HEK293 (cell line): ENCODE measurements around the gene LIN9.
A peak's percentile ranks its signal among the peaks of the same experiment; 100 is the strongest.

Experiments used
- CTCF ChIA-PET: fragments of 350-600 bp; formaldehyde crosslinking; extraction: SDS; loops from one replicate; lab custom pipeline; 2021; ENCODE audit warnings: antibody characterized with exemption; lab: Yijun Ruan, JAX
- POLR2A ChIA-PET: fragments of 300-600 bp; formaldehyde crosslinking; extraction: SDS; loops from one replicate; lab custom pipeline; 2020; ENCODE audit warnings: antibody characterized with exemption, inconsistent platforms; lab: Yijun Ruan, JAX
- H3K27ac ChIP-seq: fragments of 200-500 bp; sonication (Bioruptor generic); 2 replicates; pipeline ENCODE4 v1.5.1; 2014; ENCODE audit warnings: low read depth, low read length, control low read depth, inconsistent platforms; ENCODE audit errors: extremely low read depth
- H3K36me3 ChIP-seq, 2 experiments: fragments of 200-500 bp in 1 of 2; sonication (Bioruptor generic) in 1 of 2; 1 replicate in 1 of 2; 2 replicates in 1 of 2; pipeline ENCODE4 v1.5.1; 2014 to 2017; ENCODE audit warnings: inconsistent platforms in 2 of 2, low read length in 2 of 2; ENCODE audit not compliant: control insufficient read depth in 2 of 2, insufficient read depth in 1 of 2
- H3K4me1 ChIP-seq: fragments of 200-500 bp; sonication (Bioruptor generic); 2 replicates; pipeline ENCODE4 v1.5.1; 2014; ENCODE audit warnings: mild to moderate bottlenecking, low read length, inconsistent platforms; ENCODE audit not compliant: control insufficient read depth, insufficient read depth
- H3K4me3 ChIP-seq: 2 replicates; pipeline ENCODE4 v1.5.1; 2011; ENCODE audit warnings: low read depth, mild to moderate bottlenecking, control low read depth, low read length, moderate library complexity
- H3K9me3 ChIP-seq: fragments of 200-500 bp; sonication (Bioruptor generic); 2 replicates; pipeline ENCODE4 v1.5.1; 2014; ENCODE audit warnings: low read depth, low read length, inconsistent platforms; ENCODE audit not compliant: control insufficient read depth, insufficient read depth
- TSHZ1 ChIP-seq: fragments of 450-650 bp; formaldehyde crosslinking; IDR thresholded peaks from 2 replicates; pipeline ENCODE4 v1.5.1; 2016; ENCODE audit warnings: missing biosample characterization, missing genetic modification characterization, borderline replicate concordance
- ZBTB21 ChIP-seq: fragments of 450-650 bp; formaldehyde crosslinking; IDR thresholded peaks from 2 replicates; pipeline ENCODE4 v1.5.1; 2017; ENCODE audit warnings: missing biosample characterization, missing genetic modification characterization
- ZNF10 ChIP-seq: fragments of 450-650 bp; formaldehyde crosslinking; IDR thresholded peaks from 2 replicates; pipeline ENCODE4 v1.5.1; 2017; ENCODE audit warnings: missing biosample characterization, missing genetic modification characterization
- ZNF140 ChIP-seq: fragments of 450-650 bp; formaldehyde crosslinking; IDR thresholded peaks from 2 replicates; pipeline ENCODE4 v1.5.1; 2016; ENCODE audit warnings: missing biosample characterization, missing genetic modification characterization
- ZNF280D ChIP-seq: fragments of 450-650 bp; formaldehyde crosslinking; IDR thresholded peaks from 2 replicates; pipeline ENCODE4 v1.5.1; 2016; ENCODE audit warnings: missing biosample characterization, missing genetic modification characterization
- ZNF362 ChIP-seq: fragments of 450-650 bp; formaldehyde crosslinking; IDR thresholded peaks from 2 replicates; pipeline ENCODE4 v1.5.1; 2016; ENCODE audit warnings: missing biosample characterization, missing genetic modification characterization
- ZNF433 ChIP-seq: fragments of 450-650 bp; formaldehyde crosslinking; IDR thresholded peaks from 2 replicates; pipeline ENCODE4 v1.5.1; 2016; ENCODE audit warnings: missing biosample characterization, missing genetic modification characterization, low read depth
- ZNF571 ChIP-seq: fragments of 450-650 bp; formaldehyde crosslinking; IDR thresholded peaks from 2 replicates; pipeline ENCODE4 v1.5.0; 2017; ENCODE audit warnings: missing biosample characterization, missing genetic modification characterization
- ZNF596 ChIP-seq: fragments of 450-650 bp; IDR thresholded peaks from 2 replicates; pipeline ENCODE4 v1.5.0; 2018; ENCODE audit warnings: missing biosample characterization, mild to moderate bottlenecking, missing genetic modification characterization, moderate library complexity
- ZNF600 ChIP-seq: fragments of 450-650 bp; formaldehyde crosslinking; IDR thresholded peaks from 2 replicates; pipeline ENCODE4 v1.5.1; 2016; ENCODE audit warnings: missing biosample characterization, missing genetic modification characterization
- ZNF670 ChIP-seq: fragments of 450-650 bp; formaldehyde crosslinking; IDR thresholded peaks from 2 replicates; pipeline ENCODE4 v1.5.1; 2016; ENCODE audit warnings: missing biosample characterization, missing genetic modification characterization, low read depth
- ZSCAN4 ChIP-seq: fragments of 450-650 bp; formaldehyde crosslinking; IDR thresholded peaks from 2 replicates; pipeline ENCODE4 v1.5.1; 2017; ENCODE audit warnings: missing biosample characterization, missing genetic modification characterization
- TF ChIP-seq, protein P1 (sequence below): fragments of 450-650 bp; formaldehyde crosslinking; IDR thresholded peaks from 2 replicates; pipeline ENCODE4 v1.5.1; 2016; ENCODE audit warnings: missing biosample characterization, missing genetic modification characterization
- TF ChIP-seq, protein P2 (sequence below): fragments of 450-650 bp; formaldehyde crosslinking; IDR thresholded peaks from 2 replicates; pipeline ENCODE4 v1.5.1; 2016; ENCODE audit warnings: missing biosample characterization, missing genetic modification characterization

LIN9 gene

DNA sequence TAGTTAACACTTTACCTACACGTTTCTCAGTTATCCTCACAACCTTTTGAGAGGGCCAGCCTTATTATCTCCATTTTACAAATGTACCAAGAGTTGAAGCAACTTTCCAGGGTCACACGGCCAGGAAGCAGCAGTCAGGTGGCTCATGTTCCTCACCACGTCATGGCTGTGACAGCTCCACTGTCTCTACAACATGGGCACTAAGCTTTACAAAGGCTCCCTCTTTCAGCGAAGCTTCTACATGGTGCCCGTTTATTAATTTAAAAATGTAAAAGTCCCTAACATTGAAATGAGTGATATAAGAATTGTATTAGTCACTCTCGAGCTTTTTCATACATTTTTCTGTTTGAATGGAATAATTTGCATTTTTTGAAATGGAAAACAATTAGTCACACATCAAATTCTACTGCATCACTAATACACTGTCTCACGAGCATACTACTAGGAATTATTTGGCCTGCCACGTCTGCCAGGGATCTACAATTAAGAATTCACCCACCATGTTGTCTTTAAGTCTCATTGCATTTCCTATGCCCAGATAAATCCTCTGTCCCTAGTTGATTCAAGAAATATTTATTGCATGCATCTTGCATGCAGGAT lies 28.4 kb upstream of the LIN9 start (continued):
- TF ChIP-seq ZNF10 (tag by site-specific recombination) (no peak), ZBTB21 (no peak), ZNF596 (tag by site-specific recombination) (no peak), TSHZ1 (no peak)

GRCh38 chr1:226335661-226336060 lies 26.7 kb upstream of the LIN9 start:
- H3K36me3 ChIP-seq = no peaks in the 10 kb centered on the region
- TF ChIP-seq, protein P1, sequence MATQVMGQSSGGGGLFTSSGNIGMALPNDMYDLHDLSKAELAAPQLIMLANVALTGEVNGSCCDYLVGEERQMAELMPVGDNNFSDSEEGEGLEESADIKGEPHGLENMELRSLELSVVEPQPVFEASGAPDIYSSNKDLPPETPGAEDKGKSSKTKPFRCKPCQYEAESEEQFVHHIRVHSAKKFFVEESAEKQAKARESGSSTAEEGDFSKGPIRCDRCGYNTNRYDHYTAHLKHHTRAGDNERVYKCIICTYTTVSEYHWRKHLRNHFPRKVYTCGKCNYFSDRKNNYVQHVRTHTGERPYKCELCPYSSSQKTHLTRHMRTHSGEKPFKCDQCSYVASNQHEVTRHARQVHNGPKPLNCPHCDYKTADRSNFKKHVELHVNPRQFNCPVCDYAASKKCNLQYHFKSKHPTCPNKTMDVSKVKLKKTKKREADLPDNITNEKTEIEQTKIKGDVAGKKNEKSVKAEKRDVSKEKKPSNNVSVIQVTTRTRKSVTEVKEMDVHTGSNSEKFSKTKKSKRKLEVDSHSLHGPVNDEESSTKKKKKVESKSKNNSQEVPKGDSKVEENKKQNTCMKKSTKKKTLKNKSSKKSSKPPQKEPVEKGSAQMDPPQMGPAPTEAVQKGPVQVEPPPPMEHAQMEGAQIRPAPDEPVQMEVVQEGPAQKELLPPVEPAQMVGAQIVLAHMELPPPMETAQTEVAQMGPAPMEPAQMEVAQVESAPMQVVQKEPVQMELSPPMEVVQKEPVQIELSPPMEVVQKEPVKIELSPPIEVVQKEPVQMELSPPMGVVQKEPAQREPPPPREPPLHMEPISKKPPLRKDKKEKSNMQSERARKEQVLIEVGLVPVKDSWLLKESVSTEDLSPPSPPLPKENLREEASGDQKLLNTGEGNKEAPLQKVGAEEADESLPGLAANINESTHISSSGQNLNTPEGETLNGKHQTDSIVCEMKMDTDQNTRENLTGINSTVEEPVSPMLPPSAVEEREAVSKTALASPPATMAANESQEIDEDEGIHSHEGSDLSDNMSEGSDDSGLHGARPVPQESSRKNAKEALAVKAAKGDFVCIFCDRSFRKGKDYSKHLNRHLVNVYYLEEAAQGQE = peak; percentile 75; the same call in 1 of the 2 replicates
- TF ChIP-seq ZNF600 (0 out of 2 replicates have a peak, but pooled peaks have one; percentile 28), ZNF433 (tag by site-specific recombination) (no peak)
- H3K4me3 ChIP-seq = no peak overlapping the region
- peaks cover 3% of the 10 kb centered on the region; the same call in 1 of the 2 replicates for H3K4me1 ChIP-seq
- ChIA-PET POLR2A (no interaction called here), CTCF (interaction anchor here (0.5 to 0.6 kb wide), 2 partner anchors 154 to 211 kb away, joined by 3 to 4 read pairs; no protein-coding TSS in a partner anchor)
- H3K27ac ChIP-seq = no peak overlapping the region
- no peaks in the 10 kb centered on the region for H3K9me3 ChIP-seq

DNA sequence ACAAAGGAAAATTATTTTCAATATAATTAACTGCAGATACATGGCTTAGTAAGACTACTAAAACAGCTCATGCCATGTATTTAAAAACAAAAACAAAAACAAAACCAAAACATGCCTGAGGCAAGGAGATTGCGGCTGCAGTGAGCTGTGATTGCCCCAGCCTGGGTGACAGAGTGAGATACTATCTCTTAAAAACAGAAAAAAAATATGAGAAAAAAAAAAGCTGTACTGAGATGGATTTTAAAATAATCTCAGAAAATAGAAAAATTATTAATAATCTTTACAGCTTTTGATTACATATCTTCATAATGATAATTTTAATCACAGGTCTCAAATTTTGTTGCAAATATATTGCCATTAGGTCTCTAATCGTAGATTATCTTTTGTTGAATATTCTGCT lies 24.0 kb upstream of the LIN9 start:
- H3K4me3 ChIP-seq = peak overlapping the region; percentile 25; the same call in 1 of the 2 replicates
- CTCF ChIA-PET = interaction anchor here (0.6 to 4.1 kb wide), 55 partner anchors 8 to 1411 kb away, joined by 3 to 92 read pairs (median 4); partner anchors contain the start of genes ACBD3, LIN9 and MIXL1
- no peak overlapping the region for H3K27ac ChIP-seq
- no peaks in the 10 kb centered on the region for H3K9me3 ChIP-seq
- H3K36me3 ChIP-seq = no peaks in the 10 kb centered on the region
- peaks cover 3% of the 10 kb centered on the region; the same call in 1 of the 2 replicates for H3K4me1 ChIP-seq
- POLR2A ChIA-PET = interaction anchor here (0.6 to 3.7 kb wide), 6 partner anchors 23 to 333 kb away, joined by 3 to 38 read pairs (median 4); partner anchors contain the start of genes LIN9 and SDE2
- TF ChIP-seq ZNF140 (tag by site-specific recombination) (no peak), ZNF362 (tag by site-specific recombination) (peak; percentile 85; the same call in 1 of the 2 replicates), ZNF571 (tag by site-specific recombination) (no peak), ZSCAN4 (no peak), ZNF280D (tag by site-specific recombination) (no peak), ZNF670 (tag by site-specific recombination) (no peak)
- TF ChIP-seq, protein P2, sequence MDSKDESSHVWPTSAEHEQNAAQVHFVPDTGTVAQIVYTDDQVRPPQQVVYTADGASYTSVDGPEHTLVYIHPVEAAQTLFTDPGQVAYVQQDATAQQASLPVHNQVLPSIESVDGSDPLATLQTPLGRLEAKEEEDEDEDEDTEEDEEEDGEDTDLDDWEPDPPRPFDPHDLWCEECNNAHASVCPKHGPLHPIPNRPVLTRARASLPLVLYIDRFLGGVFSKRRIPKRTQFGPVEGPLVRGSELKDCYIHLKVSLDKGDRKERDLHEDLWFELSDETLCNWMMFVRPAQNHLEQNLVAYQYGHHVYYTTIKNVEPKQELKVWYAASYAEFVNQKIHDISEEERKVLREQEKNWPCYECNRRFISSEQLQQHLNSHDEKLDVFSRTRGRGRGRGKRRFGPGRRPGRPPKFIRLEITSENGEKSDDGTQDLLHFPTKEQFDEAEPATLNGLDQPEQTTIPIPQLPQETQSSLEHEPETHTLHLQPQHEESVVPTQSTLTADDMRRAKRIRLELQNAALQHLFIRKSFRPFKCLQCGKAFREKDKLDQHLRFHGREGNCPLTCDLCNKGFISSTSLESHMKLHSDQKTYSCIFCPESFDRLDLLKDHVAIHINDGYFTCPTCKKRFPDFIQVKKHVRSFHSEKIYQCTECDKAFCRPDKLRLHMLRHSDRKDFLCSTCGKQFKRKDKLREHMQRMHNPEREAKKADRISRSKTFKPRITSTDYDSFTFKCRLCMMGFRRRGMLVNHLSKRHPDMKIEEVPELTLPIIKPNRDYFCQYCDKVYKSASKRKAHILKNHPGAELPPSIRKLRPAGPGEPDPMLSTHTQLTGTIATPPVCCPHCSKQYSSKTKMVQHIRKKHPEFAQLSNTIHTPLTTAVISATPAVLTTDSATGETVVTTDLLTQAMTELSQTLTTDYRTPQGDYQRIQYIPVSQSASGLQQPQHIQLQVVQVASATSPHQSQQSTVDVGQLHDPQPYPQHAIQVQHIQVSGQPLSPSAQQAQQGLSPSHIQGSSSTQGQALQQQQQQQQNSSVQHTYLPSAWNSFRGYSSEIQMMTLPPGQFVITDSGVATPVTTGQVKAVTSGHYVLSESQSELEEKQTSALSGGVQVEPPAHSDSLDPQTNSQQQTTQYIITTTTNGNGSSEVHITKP (tag by site-specific recombination) = no peak
